ENCODE data around the gene KIAA0232. TPM values are rescaled to one million over a fixed set of nuclear protein-coding genes. Genes with fewer than 3 reads are reported as not detected.

The KIAA0232 gene
- total and polyA plus RNA-seq, 9 of the 15 experiments (the other 6 are each of a cell fraction or from before 2014, with no cell fraction given): 3.5 to 17.4 (median 13.0) TPM

- H3K4me2 ChIP-seq (ENCODE audit: insufficient read depth, low read length): peak overlapping the region; percentile 71; the same call in 1 of the 2 replicates
- peak overlapping the region; percentile 80 for H3K27ac ChIP-seq (ENCODE audit: extremely low read depth, low read depth, low read length)
- TF ChIP-seq RBM22 (IDR thresholded peaks at IDR 0.05; ENCODE audit: low read depth, low read length, poor library complexity, severe bottlenecking) (no peak), RERE (CRISPR knock-in tag; IDR thresholded peaks at IDR 0.05; ENCODE audit: borderline replicate concordance) (no peak), RFX1 (IDR thresholded peaks at IDR 0.05) (peak; percentile 52), WHSC1 (IDR thresholded peaks at IDR 0.05; ENCODE audit: low read length) (no peak), KDM5B (IDR thresholded peaks at IDR 0.05; ENCODE audit: insufficient replicate concordance, low read depth, low read length) (no peak), ZBTB17 (CRISPR knock-in tag; IDR thresholded peaks at IDR 0.05) (no peak), SP1 (CRISPR knock-in tag; IDR thresholded peaks at IDR 0.05) (no peak), ZNF121 (CRISPR knock-in tag; conservative IDR thresholded peaks at IDR 0.05) (no peak), POU5F1 (IDR thresholded peaks at IDR 0.05; ENCODE audit: borderline replicate concordance, low read depth, low read length, partially characterized antibody) (no peak), SIRT6 (IDR thresholded peaks at IDR 0.05; ENCODE audit: low read depth, low read length) (no peak), SIN3A (IDR thresholded peaks at IDR 0.05; ENCODE audit: borderline replicate concordance in 2 of 2, control insufficient read depth in 1 of 2, low read depth in 2 of 2, low read length in 2 of 2) (no peak), HIVEP1 (CRISPR knock-in tag; IDR thresholded peaks at IDR 0.05) (no peak)
- TF ChIP-seq, protein P1, sequence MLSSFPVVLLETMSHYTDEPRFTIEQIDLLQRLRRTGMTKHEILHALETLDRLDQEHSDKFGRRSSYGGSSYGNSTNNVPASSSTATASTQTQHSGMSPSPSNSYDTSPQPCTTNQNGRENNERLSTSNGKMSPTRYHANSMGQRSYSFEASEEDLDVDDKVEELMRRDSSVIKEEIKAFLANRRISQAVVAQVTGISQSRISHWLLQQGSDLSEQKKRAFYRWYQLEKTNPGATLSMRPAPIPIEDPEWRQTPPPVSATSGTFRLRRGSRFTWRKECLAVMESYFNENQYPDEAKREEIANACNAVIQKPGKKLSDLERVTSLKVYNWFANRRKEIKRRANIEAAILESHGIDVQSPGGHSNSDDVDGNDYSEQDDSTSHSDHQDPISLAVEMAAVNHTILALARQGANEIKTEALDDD (IDR thresholded peaks at IDR 0.05): no peak
- TF ChIP-seq, protein P2, sequence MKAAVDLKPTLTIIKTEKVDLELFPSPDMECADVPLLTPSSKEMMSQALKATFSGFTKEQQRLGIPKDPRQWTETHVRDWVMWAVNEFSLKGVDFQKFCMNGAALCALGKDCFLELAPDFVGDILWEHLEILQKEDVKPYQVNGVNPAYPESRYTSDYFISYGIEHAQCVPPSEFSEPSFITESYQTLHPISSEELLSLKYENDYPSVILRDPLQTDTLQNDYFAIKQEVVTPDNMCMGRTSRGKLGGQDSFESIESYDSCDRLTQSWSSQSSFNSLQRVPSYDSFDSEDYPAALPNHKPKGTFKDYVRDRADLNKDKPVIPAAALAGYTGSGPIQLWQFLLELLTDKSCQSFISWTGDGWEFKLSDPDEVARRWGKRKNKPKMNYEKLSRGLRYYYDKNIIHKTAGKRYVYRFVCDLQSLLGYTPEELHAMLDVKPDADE (conservative IDR thresholded peaks at IDR 0.05; ENCODE audit: control insufficient read depth, low read depth, low read length): no peak
These were observed 30.1 kb upstream of the KIAA0232 start for GRCh38 chr4:6752486-6752829.

More at GRCh38 chr4:6752486-6752829, 30.1 kb upstream of the KIAA0232 start:
- H3K36me3 ChIP-seq (ENCODE audit: control insufficient read depth, insufficient read depth, low read length): no peaks in the 10 kb centered on the region
- WGBS (ENCODE audit: insufficient coverage, low coverage, missing lambda C conversion rate): 56% methylated on average over 6 of the region's 6 CpGs
- H3K9me3 ChIP-seq (replicated peaks; ENCODE audit: control insufficient read depth, insufficient read depth, low read depth, low read length): no peaks in the 10 kb centered on the region
- ATAC-seq (no peak), FAIRE-seq (peak; percentile 77), DNase-seq (ENCODE audit: extremely low read depth in 1 of 4, low spot score in 3 of 4) (peak in 1 of 4 experiments; percentile 36)
- H3K27me3 ChIP-seq (ENCODE audit: control insufficient read depth in 2 of 2, insufficient read depth in 2 of 2, low read length in 2 of 2): no peaks in the 10 kb centered on the region
- no peaks in the 10 kb centered on the region for H3K9me1 ChIP-seq (ENCODE audit: control insufficient read depth, insufficient read depth, low read length)
- H3K4me3 ChIP-seq: no peak overlapping the region
- H2AFZ ChIP-seq (ENCODE audit: low read depth, low read length): peak overlapping the region; percentile 94
- intact Hi-C loops (cut with micrococcal nuclease): loop anchor here (2.0 kb wide), 1 partner anchor 22 kb away; no protein-coding TSS in a partner anchor
- ChIA-PET CTCF (ENCODE audit: low intra/inter-chr PET ratio) (no interaction called here), POLR2A (interaction anchor here (0.6 kb wide), 1 partner anchor 26 kb away, joined by 3 read pairs; no protein-coding TSS in a partner anchor)
- BruUV-seq (replicated peaks): no TSS peak
- peaks cover 54 to 62% of the 10 kb centered on the region in 2 experiments for H3K4me1 ChIP-seq (replicated peaks in 1 of 2; ENCODE audit: control insufficient read depth in 2 of 2, insufficient read depth in 2 of 2, low read length in 2 of 2)
- H3K79me2 ChIP-seq (ENCODE audit: control insufficient read depth, insufficient read depth, low read length): no peaks in the 10 kb centered on the region
- in situ Hi-C loops (cut with MboI): no loop called here
- no peaks in the 10 kb centered on the region for H4K20me1 ChIP-seq (replicated peaks; ENCODE audit: control insufficient read depth, insufficient read depth, low read length)
- H3K9ac ChIP-seq (ENCODE audit: insufficient read depth in 1 of 2, low read depth in 2 of 2, low read length in 2 of 2): peak overlapping the region; percentile 43 to 57; a peak in 3 of 4 replicates

Measured in K562 (cell line).